Activated CD4-positive, CD25-positive, alpha-beta regulatory T cell treated with anti-CD3 and anti-CD28 coated beads, Interleukin-2, amount 50 U/mL, for 24 hours (primary cell): ENCODE results near the gene LMX1A.

ENCODE experiments used
- ATAC-seq, 2 donors: fragments of 150-1000 bp; cut with Tn5 transposase; one replicate each; pipeline ENCODE4 v1.10.0; 2021; ENCODE audit warnings: mild to moderate bottlenecking in 1 of 2, moderate library complexity in 1 of 2

LMX1A gene

GRCh38 chr1:165365341-165365740 is 8.8 kb upstream of the LMX1A start:
- ATAC-seq = no peak

GRCh38 chr1:165364568-165365133 is 8.1 kb upstream of the LMX1A start:
- ATAC-seq = no peak

- no peak for ATAC-seq
Measured at GRCh38 chr1:165356876-165357275, 361 bp upstream of the LMX1A start.

- ATAC-seq = no peak
Measured at GRCh38 chr1:165355139-165355976, 1.2 kb downstream of the LMX1A start.

- ATAC-seq = no peak
Measured at GRCh38 chr1:165354739-165355138, 1.8 kb downstream of the LMX1A start.

GRCh38 chr1:165353731-165354671 is 2.5 kb downstream of the LMX1A start:
- no peak for ATAC-seq

- no peak for ATAC-seq
Measured at GRCh38 chr1:165352442-165353293, 3.8 kb downstream of the LMX1A start.

- no peak for ATAC-seq
Measured at GRCh38 chr1:165351863-165352441, 4.6 kb downstream of the LMX1A start.

- no peak for ATAC-seq
Measured at GRCh38 chr1:165350840-165351239, 5.7 kb downstream of the LMX1A start.

GRCh38 chr1:165345502-165345901 is 11.0 kb downstream of the LMX1A start:
- no peak for ATAC-seq

GRCh38 chr1:165344736-165345135 is 11.8 kb downstream of the LMX1A start:
- ATAC-seq = no peak

GRCh38 chr1:165344198-165344597 is 12.3 kb downstream of the LMX1A start:
- ATAC-seq = no peak

GRCh38 chr1:165342587-165342986 is 13.9 kb downstream of the LMX1A start:
- ATAC-seq = no peak

- ATAC-seq = no peak
Measured at GRCh38 chr1:165342168-165342567, 14.3 kb downstream of the LMX1A start.

- no peak for ATAC-seq
Measured at GRCh38 chr1:165339164-165339563, 17.4 kb downstream of the LMX1A start.

GRCh38 chr1:165330483-165330882 is 26.0 kb downstream of the LMX1A start:
- ATAC-seq = no peak

GRCh38 chr1:165329104-165329503 is 27.4 kb downstream of the LMX1A start:
- no peak for ATAC-seq

GRCh38 chr1:165328136-165328535 is 28.4 kb downstream of the LMX1A start:
- no peak for ATAC-seq

GRCh38 chr1:165327538-165327937 is 29.0 kb downstream of the LMX1A start:
- ATAC-seq = no peak

- ATAC-seq = no peak
Measured at GRCh38 chr1:165325460-165326203, 30.9 kb downstream of the LMX1A start.

- ATAC-seq = no peak
Measured at GRCh38 chr1:165324050-165324449, 32.5 kb downstream of the LMX1A start.
